Measurements from ENCODE around the gene R3HDM4.
A peak's percentile ranks its signal among the peaks of the same experiment; 100 is the strongest.

The R3HDM4 gene

GRCh38 chr19:956766-957440, 43.9 kb upstream of the R3HDM4 start:
- H3K4me3 ChIP-seq (ENCODE audit: low read depth, low read length): no peak overlapping the region
- TF ChIP-seq CTCF (IDR thresholded peaks at IDR 0.05; ENCODE audit: insufficient read depth, low read depth, low read length, missing control alignments): no peak
- DNase-seq (ENCODE audit: low read depth): no peak

GRCh38 chr19:955803-956765, 43.1 kb upstream of the R3HDM4 start:
- DNase-seq (ENCODE audit: low read depth): no peak
- no peak for TF ChIP-seq CTCF (IDR thresholded peaks at IDR 0.05; ENCODE audit: insufficient read depth, low read depth, low read length, missing control alignments)
- H3K4me3 ChIP-seq (ENCODE audit: low read depth, low read length): no peak overlapping the region

- peak; percentile 2 for TF ChIP-seq CTCF (IDR thresholded peaks at IDR 0.05; ENCODE audit: insufficient read depth, low read depth, low read length, missing control alignments)
- DNase-seq (ENCODE audit: low read depth): peak; percentile 94
- peak overlapping the region; percentile 71 for H3K4me3 ChIP-seq (ENCODE audit: low read depth, low read length)
Observed at GRCh38 chr19:954672-955494, 41.9 kb upstream of the R3HDM4 start.

GRCh38 chr19:954272-954671, 41.3 kb upstream of the R3HDM4 start:
- no peak for DNase-seq (ENCODE audit: low read depth)
- peak overlapping the region; percentile 71 for H3K4me3 ChIP-seq (ENCODE audit: low read depth, low read length)
- TF ChIP-seq CTCF (IDR thresholded peaks at IDR 0.05; ENCODE audit: insufficient read depth, low read depth, low read length, missing control alignments): no peak

GRCh38 chr19:953445-954271, 40.6 kb upstream of the R3HDM4 start:
- no peak for DNase-seq (ENCODE audit: low read depth)
- H3K4me3 ChIP-seq (ENCODE audit: low read depth, low read length): peak overlapping the region; percentile 71

More at GRCh38 chr19:953445-954271, 40.6 kb upstream of the R3HDM4 start:
- no peak for TF ChIP-seq CTCF (IDR thresholded peaks at IDR 0.05; ENCODE audit: insufficient read depth, low read depth, low read length, missing control alignments)
